MM.1S (cell line): Measurements from ENCODE around the gene RHOF.

ENCODE experiments used
- EZH2 ChIP-seq: fragments of 300-600 bp; sonication (generic); optimal IDR thresholded peaks from 2 replicates; pipeline ENCODE3; 2017; ENCODE audit warnings: low read depth, mild to moderate bottlenecking, antibody characterized with exemption, low read length, mixed read lengths
- TF ChIP-seq, protein P1 (sequence below): fragments of 300-600 bp; sonication (generic); IDR thresholded peaks from 2 replicates; pipeline ENCODE4 v1.5.1; 2016; ENCODE audit warnings: antibody characterized with exemption, low read length, mixed read lengths

DNA sequence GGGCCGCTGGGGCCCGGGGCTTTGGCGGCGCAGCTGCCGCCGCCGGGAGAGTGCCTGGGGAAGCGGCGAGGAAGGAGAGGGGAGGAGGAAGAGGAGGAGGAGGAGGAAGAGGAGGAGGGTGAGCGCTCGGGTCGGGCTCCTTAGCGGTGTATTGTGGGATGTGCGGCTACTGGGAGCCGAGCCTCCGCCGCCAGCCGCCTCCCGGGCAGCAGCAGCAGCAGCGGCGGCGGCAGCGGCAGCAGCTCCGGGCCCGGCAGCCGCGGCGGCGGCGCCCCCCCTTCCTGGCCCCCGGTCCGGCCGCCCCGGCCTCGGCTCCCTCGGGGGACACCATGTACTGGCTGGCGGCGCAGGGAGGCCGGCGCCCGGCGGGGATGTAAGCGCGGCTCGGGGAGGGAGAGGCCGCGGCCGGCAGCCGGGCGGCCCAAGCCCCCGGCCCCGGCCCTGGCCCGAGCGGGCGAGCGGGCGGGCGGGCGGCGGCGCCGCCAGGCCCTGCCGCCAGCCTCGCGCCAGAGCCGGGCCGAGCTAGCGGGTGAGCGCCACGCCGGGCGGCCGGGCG, 10.5 kb upstream of the RHOF start, which contains the start of gene SETD1B:
- no peak for TF ChIP-seq EZH2
- TF ChIP-seq, protein P1, sequence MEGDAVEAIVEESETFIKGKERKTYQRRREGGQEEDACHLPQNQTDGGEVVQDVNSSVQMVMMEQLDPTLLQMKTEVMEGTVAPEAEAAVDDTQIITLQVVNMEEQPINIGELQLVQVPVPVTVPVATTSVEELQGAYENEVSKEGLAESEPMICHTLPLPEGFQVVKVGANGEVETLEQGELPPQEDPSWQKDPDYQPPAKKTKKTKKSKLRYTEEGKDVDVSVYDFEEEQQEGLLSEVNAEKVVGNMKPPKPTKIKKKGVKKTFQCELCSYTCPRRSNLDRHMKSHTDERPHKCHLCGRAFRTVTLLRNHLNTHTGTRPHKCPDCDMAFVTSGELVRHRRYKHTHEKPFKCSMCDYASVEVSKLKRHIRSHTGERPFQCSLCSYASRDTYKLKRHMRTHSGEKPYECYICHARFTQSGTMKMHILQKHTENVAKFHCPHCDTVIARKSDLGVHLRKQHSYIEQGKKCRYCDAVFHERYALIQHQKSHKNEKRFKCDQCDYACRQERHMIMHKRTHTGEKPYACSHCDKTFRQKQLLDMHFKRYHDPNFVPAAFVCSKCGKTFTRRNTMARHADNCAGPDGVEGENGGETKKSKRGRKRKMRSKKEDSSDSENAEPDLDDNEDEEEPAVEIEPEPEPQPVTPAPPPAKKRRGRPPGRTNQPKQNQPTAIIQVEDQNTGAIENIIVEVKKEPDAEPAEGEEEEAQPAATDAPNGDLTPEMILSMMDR, result no peak
